Stimulated activated CD4-positive, alpha-beta T cell treated with anti-CD3 and anti-CD28 coated beads, Interleukin-4, amount 100 ng/mL, for 4 hours (primary cell): ENCODE measurements around the gene SNCA.

Source experiments
- DNase-seq, 2 experiments: peaks; one replicate each; pipeline ENCODE4 v3.0.0-alpha.2; 2020

Gene SNCA

GRCh38 chr4:89836897-89837384 lies at the start of gene SNCA:
TSS of gene SNCA (minus strand) at chr4:89837161. CDS start at chr4:89835667, 1,494 bp downstream.
- DNase-seq: peak; percentile 31 to 47

- no peak for DNase-seq
These were observed 42.3 kb upstream of the SNCA start for GRCh38 chr4:89879215-89879614.

- DNase-seq: no peak
These were observed 41.6 kb upstream of the SNCA start for GRCh38 chr4:89878611-89879010.

- no peak for DNase-seq
These were observed 39.6 kb upstream of the SNCA start for GRCh38 chr4:89876548-89876947.

- no peak for DNase-seq
These were observed 34.2 kb upstream of the SNCA start for GRCh38 chr4:89871211-89871610.

- no peak for DNase-seq
These were observed 32.1 kb upstream of the SNCA start for GRCh38 chr4:89868999-89869589.

GRCh38 chr4:89868276-89868675 lies 31.3 kb upstream of the SNCA start:
- DNase-seq: no peak

GRCh38 chr4:89863533-89863932 lies 26.6 kb upstream of the SNCA start:
- DNase-seq: no peak

GRCh38 chr4:89860971-89861370 lies 24.0 kb upstream of the SNCA start:
- DNase-seq: no peak

- no peak for DNase-seq
These were observed 18.3 kb upstream of the SNCA start for GRCh38 chr4:89855236-89855635.

GRCh38 chr4:89847571-89848325 lies 10.8 kb upstream of the SNCA start:
- DNase-seq: no peak

- DNase-seq: no peak
These were observed 2.6 kb upstream of the SNCA start for GRCh38 chr4:89839558-89839957.

GRCh38 chr4:89837993-89838390 lies 1.0 kb upstream of the SNCA start:
- DNase-seq: no peak

- peak in 1 of 2 experiments; percentile 14 for DNase-seq
These were observed 528 bp upstream of the SNCA start for GRCh38 chr4:89837385-89837992.

- DNase-seq: no peak
These were observed 773 bp downstream of the SNCA start for GRCh38 chr4:89836031-89836745.

- no peak for DNase-seq
These were observed 1.5 kb downstream of the SNCA start for GRCh38 chr4:89835413-89835812.

GRCh38 chr4:89834486-89835209 lies 2.3 kb downstream of the SNCA start:
- no peak for DNase-seq

- DNase-seq: no peak
These were observed 7.4 kb downstream of the SNCA start for GRCh38 chr4:89829470-89830138.

- no peak for DNase-seq
These were observed 13.5 kb downstream of the SNCA start for GRCh38 chr4:89823416-89823815.

- no peak for DNase-seq
These were observed 15.3 kb downstream of the SNCA start for GRCh38 chr4:89821612-89822011.

GRCh38 chr4:89820010-89820409 lies 17.0 kb downstream of the SNCA start:
- no peak for DNase-seq

- DNase-seq: no peak
These were observed 22.6 kb downstream of the SNCA start for GRCh38 chr4:89814362-89814761.
